UCSD-AML1 (cell line): Measurements from ENCODE around the gene MAST2.
"Not testable (repeated sequence)": the region's sequence is repeated elsewhere in the genome, so short reads cannot be mapped to it uniquely, and the experiment has no call there.

ENCODE experiments used
- DNase-seq: peaks from one replicate; lab custom pipeline; 2025; ENCODE audit not compliant: unreplicated experiment; lab: John Stamatoyannopoulos, UW

Gene MAST2

DNA sequence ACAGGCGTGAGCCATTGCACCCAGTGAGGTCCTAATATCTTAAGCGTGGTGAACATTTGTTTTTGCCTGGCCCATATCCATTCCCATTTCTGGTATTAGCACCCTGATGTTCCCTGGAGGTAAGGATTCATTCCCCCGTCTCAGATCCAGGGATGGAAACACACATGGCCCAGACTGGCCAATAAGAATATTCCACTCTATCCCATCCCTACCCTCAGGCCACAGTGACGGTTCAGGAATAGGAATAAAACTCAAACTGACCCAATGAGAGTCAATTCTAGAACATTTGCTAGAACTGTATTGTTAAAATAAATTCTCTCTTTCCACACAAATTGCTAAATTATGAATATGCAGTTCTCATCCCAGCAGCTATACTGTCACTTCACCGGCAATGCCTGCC, 252.9 kb downstream of the MAST2 start:
- DNase-seq, result no peak

DNA sequence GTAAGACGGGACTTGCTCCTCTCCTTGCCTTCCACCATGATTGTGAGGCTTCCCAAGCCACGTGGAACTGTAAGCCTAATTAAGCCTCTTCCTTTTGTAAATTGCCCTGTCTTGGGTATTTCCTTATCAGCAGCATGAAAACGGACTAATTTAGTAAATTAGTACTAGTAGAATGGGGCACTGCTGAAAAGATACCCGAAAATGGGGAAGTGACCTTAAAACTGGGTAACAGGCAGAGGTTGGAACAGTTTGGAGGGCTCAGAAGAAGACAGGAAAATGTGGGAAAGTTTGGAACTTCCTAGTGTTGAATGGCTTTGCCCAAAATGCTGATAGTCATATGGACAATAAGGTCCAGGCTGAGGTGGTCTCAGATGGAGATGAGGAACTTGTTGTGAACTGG, 253.8 kb downstream of the MAST2 start:
- DNase-seq, result not testable (repeated sequence)

DNA sequence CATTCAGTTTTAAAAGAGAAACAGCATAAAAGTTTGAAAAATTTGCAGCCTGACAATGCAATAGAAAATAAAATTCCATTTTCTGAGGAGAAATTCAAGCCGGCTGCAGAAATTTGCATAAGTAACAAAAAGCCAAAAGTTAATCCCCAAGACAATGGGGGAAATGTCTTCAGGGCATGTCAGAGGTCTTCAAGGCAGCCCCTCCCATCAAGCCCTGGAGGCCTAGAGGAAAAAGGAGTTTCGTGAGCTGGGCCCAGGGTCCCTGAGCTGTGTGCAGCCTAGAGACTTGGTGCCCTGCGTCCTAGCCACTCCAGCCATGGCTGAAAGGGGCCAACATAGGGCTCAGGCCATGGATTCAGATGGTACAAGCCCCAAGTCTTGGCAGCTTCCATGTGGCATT, 254.4 kb downstream of the MAST2 start:
- DNase-seq, result no peak

DNA sequence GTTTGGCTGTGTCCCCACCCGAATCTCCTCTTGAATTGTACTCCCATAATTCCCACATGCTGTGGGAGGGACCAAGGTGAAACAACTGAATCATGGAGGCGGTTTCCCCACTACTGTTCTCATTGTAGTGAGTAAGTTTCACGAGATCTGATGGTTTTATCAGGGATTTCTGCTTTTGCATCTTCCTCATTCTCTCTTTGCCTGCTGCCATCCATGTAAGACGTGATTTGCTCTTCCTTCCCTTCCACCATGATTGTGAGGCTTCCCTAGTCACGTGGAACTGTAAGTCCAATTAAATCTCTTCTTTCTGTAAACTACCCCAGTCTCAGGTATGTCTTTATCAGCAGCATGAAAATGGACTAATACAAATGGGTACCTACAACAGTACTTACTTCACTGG, 255.5 kb downstream of the MAST2 start:
- DNase-seq, result no peak

DNA sequence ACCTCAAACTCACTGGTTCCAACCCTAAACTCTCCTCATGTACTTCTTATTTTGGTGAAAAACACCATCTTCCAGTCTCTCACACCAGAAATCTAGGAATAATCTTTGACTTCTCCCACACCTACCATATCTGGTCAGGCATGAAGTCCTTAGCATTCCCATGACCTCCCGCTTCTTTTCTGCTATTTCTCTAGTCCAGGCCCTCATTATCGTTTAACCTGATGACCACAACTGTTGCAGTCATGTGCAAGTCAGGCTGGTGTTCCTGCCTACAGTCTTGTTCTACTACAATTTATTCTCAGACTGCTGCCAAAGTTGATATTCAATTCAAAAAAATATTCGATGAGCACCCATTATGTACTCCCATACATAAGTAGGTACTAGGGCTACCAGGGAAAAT, 257.7 kb downstream of the MAST2 start:
- no peak for DNase-seq

DNA sequence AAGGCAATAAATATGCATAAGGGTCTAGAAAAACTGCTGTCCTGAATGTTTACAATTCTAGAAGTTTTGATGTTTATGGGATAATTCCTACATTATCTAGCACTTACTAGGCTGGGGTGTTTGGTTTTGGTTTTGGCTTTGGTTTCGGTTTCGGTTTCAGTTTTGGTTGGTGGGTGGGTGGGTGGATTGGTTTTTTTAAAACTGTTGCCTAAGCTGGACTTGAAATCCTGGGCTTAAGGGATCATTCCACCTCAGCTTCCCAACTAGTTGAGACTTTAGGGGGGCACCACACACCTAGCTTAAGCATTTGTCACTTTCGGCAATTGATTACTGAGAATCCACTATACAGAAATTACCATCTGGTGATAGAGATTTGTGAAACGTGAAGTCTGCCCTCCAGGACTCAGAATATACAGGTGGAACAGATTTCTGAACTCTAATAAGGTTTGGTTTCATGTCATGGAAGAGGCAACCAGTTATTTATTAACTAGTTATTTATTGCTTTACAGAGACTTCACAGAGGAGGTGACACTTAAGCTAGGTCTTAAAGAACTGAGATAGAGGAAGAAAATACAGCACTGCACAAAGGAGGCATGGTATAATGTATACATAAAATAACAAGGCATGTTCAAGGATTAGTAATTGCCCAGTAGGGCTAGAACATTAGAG, 259.4 kb downstream of the MAST2 start:
- no peak for DNase-seq

DNA sequence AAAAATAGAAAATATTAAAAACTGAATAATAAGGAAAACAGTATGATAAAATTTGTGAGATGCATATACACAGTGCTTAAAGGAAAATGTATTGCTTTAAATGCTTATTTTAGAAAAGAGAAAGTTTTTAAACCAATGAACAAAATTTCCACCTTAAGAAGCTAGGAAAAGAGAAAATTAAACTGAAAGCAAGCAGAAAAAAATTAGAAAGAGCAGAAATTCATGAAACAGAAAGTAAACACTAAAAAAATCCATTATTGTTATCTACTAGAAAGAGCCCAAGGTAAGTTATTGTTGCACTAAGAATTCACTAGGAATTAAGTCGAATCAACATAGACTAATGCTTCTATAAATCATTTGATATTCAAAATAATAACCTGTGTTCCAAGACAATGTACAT, 261.3 kb downstream of the MAST2 start:
- DNase-seq, result no peak

DNA sequence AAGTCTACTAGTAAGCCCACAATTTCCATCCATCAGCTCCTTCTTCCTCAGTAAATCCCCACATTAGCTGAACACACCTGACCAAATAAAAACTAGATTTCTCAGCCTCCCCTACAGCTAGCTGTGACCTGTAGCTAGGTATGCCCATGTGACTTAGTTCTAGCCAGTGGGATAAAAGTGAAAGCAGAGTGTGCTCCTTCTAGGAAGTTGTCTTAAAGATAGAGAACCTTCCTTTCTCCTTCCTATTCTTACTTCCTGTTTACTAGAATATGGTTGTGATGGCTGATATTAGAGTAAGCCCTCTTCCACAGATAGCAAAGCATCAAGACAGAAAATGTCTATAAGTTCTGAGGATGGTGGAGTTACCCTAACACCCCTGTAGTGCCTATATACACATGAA, 262.0 kb downstream of the MAST2 start:
- no peak for DNase-seq

DNA sequence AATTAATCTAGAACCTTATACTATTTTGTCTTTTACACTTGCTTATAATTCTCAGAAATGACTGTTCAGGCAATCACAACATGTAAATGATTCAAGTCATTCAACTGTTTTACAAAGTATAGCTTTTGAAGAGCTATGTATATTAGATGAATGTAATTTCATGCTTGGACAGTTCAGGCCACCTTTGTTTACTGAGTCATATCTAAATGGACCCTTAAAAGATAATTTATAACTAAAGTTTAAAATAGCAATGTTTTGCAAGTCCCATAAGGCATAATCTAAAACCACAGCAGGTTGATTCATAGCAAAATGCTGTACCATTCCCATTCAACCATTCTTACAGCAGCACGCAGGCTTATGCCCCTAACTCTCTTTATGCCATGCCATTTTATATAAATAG, 264.2 kb downstream of the MAST2 start:
- DNase-seq, result no peak

DNA sequence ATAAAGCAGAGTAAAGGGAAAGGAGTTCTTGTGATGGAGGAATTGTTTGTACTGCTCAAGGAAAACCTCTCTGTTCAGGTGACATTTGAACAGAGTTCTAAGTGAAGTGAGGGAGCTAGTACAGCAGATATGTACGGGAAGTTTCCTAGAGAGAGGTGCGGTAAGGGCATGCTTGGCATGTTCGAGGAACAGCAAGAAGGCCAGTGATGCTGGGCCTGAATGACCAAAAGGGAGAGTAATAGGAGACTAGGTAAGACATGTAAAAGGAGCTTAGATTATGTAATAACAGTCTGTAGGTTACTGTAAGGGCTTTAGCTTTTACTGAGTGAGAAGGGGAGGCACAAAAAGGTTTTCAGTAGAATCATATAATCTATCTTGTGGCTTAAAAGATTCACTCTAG, 265.1 kb downstream of the MAST2 start:
- DNase-seq, result no peak

DNA sequence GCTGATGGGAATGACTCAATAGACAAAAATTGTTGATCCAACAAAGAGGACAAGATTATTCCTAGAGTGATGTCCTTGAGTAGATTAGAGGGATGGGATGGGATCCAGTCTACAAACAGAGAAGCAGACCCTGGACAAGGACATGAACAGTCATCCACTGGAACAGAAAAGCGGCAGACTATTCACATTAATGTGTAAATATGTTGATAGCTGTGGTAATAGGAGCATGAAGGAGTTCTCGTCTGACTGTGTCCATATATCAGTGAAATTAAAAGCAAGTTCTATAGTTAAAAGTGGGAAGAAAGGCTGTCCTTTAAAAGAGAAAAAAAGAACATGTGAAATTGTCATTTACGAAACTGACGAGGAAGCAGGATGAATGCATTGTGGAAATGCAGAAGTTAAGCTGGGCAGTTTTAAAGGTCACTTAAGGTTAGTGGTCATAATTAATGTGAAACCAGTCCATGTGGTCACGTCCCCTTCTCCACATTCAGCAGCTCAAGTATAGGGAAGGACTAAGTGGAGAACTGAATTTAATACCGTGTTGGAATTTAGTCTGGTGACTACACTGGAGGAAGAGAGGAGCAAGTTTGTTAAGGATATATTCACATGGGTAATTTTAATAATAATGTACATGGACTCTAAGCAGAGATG, 266.9 kb downstream of the MAST2 start:
- no peak for DNase-seq

DNA sequence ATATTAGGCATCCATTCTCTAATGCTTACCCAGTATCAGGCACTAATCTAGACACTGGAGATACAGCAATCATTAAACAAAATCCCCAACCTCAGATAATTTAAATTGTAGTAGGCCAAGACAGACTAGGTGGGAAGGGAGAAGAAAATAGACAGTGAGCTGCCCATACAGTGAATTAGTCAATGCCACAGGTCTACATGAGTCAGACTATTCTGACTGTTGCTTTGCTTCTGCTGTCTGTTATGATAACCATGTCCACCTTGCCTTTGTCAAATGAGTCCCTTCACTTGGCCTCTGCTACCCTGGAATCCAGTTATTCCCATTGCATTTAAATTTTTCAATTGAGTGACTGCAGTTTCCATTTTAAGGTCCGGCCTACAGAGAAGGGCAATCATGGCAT, 269.6 kb downstream of the MAST2 start:
- DNase-seq, result no peak

DNA sequence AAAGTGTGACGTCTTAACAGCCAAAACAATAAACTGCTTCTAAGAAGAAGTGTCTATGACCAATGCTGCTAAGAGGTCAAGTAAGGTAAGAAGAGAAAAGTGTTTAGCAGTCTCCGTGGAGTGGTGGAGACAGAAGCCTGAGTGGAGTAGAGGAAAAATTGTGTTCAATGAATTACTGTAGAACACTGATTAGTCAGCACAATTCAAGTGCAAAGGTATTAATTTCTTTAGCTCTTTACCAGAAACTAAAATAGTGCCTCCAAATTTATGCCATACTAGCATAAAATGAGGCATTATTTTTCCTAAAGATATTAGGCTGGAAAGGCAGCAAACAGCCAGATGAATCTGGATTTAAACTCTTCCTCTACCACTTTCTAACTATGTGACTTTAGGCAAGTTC, 272.9 kb downstream of the MAST2 start:
- no peak for DNase-seq

DNA sequence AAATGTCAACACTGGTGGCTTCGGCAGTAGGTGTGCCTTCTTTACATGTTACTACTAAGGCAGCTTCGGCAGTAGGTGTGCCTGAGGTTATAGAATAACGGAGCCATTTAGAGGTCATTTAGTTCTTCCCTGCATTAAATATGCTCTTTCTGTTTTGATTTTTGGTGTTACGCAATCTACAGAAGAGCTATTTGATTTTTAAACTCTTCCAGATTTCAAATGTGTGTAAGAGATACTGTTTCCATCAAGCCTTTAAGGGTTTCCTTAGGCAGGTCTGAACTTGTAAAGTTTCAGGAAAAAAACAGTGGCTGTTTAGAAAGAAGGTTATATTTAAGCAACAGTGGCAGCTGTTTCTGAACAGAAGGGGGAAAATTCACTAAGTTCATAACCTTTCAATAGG, 274.2 kb downstream of the MAST2 start:
- no peak for DNase-seq

DNA sequence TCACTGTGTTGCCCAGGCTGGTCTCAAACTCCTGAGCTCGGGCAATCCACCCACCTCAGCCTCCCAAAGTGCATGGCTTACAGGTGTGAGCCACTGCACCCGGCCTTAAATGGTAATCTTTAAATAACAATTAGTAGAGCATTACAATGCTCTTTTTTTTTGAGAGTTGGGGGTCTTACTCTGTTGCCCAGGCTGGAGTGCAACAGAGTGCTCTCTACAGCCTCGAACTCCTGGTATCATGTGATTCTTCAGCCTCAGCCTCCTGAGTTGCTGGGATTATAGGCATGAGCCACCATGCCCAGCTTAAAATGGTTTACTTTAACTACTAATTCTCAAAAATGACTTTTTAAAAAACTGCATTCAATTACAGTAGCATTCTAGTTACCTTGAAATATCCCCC, 276.8 kb downstream of the MAST2 start:
- DNase-seq, result no peak

DNA sequence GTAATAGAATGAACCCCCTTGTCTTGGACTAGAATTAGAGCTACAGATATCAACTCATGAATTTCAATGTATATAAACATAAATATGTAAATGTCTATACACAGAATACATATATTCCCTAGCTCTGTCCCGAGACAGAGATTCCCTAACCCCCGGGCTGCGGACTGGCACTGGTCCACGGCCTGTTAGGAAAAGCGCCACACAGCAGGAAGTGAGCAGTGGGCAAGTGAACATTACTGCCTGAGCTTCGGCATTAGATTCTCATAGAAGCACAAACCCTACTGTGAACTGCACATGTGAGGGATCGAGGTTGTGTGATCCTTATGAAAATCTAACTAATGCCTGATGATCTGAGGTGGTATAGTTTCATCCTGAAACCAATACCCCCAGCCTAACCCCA, 277.8 kb downstream of the MAST2 start:
- DNase-seq, result no peak

DNA sequence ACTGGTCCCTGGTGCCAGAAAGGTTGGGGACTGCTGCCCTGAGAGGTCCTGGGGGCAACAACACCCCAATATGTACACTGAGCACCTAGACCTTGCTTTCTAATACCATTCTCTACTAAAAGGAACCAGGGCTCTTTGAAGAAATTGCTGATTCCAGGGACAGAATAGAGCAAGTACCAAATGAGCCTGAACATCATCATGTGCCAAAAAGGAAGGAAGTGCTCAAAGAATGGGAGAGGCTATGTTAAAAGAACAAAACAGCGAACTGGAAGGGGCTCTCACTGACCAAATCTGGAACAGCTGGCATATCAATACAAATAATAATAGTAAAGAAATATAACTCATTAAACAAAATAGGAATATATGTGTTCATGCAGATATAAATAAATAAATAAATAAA, 278.2 kb downstream of the MAST2 start:
- DNase-seq, result no peak

DNA sequence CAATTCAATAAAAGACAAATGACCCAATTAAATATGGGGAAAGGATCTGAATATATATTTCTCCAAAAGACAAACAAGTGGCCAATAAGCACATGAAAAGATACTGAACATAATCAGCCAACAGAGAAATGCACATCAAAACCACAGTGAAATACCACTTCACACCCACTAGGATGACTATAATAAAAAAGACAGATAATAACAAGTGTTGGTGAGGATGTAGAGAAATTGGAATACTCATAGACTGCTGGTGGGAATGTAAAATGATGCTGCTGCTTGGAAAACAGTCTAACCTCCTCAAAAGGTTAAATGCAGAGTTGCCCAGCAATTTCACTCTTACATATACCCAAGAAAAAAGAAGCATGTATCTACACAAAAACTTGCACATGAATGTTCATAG, 280.2 kb downstream of the MAST2 start:
- DNase-seq, result no peak

DNA sequence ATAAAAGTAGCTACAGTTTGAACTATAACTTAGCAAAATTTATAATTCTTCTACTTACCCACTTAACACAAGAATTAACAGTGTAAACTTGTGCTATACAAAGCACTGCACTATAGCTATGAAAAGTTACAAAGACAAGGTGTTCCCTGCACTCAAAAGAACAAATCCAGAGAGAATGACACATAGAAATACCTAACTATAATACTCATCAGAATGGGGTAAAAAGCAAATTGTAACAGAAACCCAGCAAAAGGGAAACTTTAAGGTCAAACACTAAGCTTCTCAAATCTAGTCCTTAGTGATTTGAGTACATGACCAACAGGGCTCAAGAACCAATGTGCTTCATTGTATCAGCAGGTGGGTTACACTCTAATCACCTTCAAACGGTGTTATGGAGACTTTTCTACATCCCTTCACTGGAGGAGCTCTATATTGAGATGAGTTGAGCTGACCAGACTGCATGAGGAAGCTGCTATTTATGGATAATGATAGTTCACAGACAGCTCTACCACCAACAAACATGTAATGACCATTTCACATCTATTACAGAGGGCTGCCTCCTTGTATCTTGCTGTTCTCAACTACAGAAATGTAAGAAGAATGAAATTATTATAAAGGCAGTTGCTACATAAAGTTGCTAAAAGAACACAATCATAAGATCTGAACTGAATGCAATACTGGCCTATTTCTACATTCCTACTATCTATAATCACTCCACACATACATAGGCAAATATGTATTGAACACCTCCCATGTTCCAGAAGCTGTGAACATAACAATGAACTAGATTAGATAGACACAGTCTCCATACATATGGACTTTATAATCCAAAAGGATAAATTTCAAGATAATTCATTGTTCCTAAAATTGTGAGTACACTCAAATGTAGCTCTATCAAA, 281.4 kb downstream of the MAST2 start:
- DNase-seq, result no peak
